OCI-M2 (cell line): ENCODE results near the gene PCSK2.

Source experiments
- DNase-seq: peaks from one replicate; lab custom pipeline; 2025; ENCODE audit not compliant: unreplicated experiment; lab: John Stamatoyannopoulos, UW

The PCSK2 gene

DNA sequence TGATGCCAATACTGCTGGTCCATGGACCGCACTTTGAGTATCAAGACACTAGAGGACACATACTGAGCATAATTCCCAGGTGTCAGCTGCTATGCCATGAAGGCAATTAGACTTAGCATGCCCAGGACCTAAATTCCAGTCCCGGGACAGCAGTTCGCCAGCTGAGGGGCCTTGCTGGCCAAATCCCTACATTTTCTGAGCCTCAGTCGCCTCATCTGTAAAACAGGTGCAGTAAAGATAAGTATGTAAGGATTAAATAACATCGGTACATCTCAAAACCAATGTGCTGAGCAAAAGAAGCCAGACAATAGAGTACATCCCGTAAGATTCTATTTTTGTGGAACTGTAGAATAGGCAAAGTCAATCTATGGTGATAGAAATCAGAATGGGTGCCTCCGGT lies 303.3 kb downstream of the PCSK2 start:
- no peak for DNase-seq

DNA sequence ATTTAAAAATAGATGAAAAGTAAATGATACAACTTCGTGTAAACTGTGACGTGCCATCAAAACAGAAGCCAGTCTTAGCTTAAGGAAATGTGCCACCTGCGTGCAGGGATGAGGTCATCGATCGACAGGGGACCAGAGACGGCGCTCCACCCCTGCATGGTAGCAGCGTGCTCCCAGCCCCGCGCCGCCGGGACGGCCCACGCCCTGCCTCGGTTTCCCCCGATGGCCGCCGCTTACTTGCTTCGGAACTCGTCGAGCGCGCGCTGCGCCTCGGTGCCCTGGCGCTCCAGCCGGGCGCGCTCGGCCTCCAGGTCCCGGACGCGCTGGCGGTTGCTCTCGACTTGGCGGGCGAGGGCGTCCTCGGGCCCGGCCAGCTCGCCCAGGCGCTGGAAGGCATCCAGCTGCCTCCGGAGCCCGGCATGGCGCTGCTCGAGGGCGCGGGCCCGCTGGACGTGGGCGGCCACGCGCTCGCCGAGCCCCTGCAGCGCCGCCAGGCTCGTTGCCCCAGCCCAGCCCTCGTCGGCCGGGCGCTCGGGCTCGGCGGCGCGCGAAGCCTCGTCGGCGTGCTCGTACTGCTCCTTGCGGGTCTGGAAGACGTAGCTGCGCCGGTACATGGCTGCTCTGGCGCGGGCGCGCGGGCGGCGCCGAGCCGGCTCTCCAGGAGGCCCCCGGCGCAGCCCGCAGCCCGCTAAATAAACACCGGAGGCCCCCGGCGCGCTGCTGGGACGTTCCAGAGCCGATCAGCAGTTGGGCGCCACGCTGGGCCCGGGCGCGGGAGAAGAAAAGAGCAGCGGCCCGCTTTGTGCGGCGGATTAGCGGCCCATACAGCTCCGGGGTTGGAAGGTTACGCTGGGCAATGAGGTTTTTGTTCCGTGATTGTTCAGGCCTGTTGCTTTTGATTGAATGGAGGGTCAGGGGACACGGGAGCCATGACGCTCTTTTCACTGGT lies 304.1 kb downstream of the PCSK2 start, which contains the start of gene BFSP1:
Gene BFSP1 (minus strand): TSS at position 664 of the 949 bp plus-strand sequence. CDS start 50 bp downstream, at position 614.
- DNase-seq = no peak

DNA sequence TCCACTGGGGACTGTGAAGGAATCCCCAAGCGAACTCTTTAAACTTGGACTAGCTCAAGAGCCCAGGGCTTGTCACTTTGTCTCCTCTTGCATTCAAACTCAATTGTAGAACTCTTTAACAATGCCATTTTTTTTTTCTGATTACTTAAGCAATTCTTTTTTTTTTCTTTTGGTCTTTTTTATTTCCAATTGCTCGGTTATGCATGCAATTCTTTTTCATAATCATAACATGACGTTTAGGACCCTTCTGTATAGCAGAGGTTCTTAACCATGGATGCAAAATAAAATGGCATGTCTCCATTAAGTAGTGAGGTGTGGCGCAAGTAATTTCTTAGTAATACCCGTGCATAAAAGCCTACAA lies 304.8 kb downstream of the PCSK2 start:
- DNase-seq = no peak

DNA sequence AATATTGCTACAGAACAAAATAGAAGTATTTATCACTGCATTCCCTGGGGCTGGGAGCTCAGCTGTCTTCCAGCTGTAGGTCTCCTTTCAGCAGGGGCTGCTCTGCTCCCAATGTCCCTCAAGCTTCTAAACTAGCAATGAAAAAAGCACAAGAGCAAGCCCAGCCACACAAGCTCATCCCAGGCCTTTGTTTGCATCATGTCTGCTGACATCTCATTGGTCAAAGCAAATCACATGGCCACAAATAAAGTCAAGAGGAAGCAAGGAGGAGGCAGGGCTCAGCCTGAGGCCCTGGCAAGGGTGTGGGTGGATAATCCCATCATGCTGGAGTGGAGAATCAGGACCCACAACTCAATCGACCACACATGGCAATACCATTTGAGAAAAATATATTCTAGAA lies 306.6 kb downstream of the PCSK2 start:
- no peak for DNase-seq

DNA sequence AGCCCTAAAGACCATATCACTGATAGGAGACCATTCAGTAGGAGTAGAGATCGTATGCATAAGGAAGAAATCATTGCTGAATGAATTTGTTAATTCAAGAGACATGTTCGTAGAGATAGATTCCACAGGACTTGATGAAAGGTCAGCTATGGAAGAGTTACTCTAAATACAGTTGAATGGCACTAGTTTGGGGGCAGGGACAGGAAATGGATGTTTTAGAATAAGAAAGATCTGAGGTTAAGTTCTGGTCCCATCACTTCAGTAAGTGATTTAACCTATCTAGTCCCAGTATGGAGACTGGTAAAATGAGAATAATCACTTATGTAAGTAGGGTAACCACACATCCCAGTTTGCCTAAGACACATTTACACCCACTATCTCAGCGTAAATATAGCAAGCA lies 307.2 kb downstream of the PCSK2 start:
- no peak for DNase-seq
